ENCODE results near the gene PHF23.

Gene PHF23

GRCh38 chr17:7239091-7240027 lies at the start of gene PHF23:
Gene PHF23, minus strand, starts transcription at chr17:7239457. Its CDS starts 178 bp downstream, at chr17:7239279.
- peak; percentile 100 for DNase-seq

- no peak for DNase-seq
Observed at GRCh38 chr17:7285679-7286078, 46.4 kb upstream of the PHF23 start.

- DNase-seq, result no peak
Observed at GRCh38 chr17:7284911-7285310, 45.7 kb upstream of the PHF23 start.

- peak; percentile 53 for DNase-seq
Observed at GRCh38 chr17:7283471-7284216, 44.4 kb upstream of the PHF23 start.

GRCh38 chr17:7282752-7283321 lies 43.6 kb upstream of the PHF23 start:
- DNase-seq, result no peak

GRCh38 chr17:7281953-7282751 lies 42.9 kb upstream of the PHF23 start:
- peak; percentile 62 for DNase-seq

GRCh38 chr17:7281074-7281952 lies 42.1 kb upstream of the PHF23 start, which contains the start of gene SLC2A4:
Gene SLC2A4, plus strand, starts transcription at chr17:7281718. Its CDS starts 217 bp downstream, at chr17:7281935.
- DNase-seq, result peak; percentile 99

- peak; percentile 96 for DNase-seq
Observed at GRCh38 chr17:7280519-7281073, 41.3 kb upstream of the PHF23 start.

- DNase-seq, result no peak
Observed at GRCh38 chr17:7279448-7279847, 40.2 kb upstream of the PHF23 start.

- DNase-seq, result no peak
Observed at GRCh38 chr17:7266784-7267183, 27.5 kb upstream of the PHF23 start.

GRCh38 chr17:7263801-7264078 lies 24.5 kb upstream of the PHF23 start:
- DNase-seq, result no peak

GRCh38 chr17:7262935-7263800 lies 23.9 kb upstream of the PHF23 start:
- DNase-seq, result peak; percentile 92

GRCh38 chr17:7262192-7262934 lies 23.1 kb upstream of the PHF23 start, which contains the start of gene CLDN7:
Gene CLDN7, minus strand, starts transcription at chr17:7262478. Its CDS starts 435 bp downstream, at chr17:7262043.
- DNase-seq, result peak; percentile 92

- DNase-seq, result peak; percentile 71
Observed at GRCh38 chr17:7261379-7262191, 22.3 kb upstream of the PHF23 start.

GRCh38 chr17:7260651-7261378 lies 21.6 kb upstream of the PHF23 start:
- peak; percentile 93 for DNase-seq

GRCh38 chr17:7260151-7260550 lies 20.9 kb upstream of the PHF23 start:
- DNase-seq, result no peak

- no peak for DNase-seq
Observed at GRCh38 chr17:7259555-7259889, 20.3 kb upstream of the PHF23 start.

All from islet precursor cell (in vitro differentiated cells).